ENCODE measurements around the gene ANKRD40. TPM values are rescaled to one million over a fixed set of nuclear protein-coding genes. Genes with fewer than 3 reads are reported as not detected.
A peak's percentile ranks its signal among the peaks of the same experiment; 100 is the strongest.

The ANKRD40 gene
- total RNA-seq, 1 donor from 2014 or later: 53.4 TPM

GRCh38 chr17:50656509-50656908 lies 51.2 kb downstream of the ANKRD40 start:
- no peak overlapping the region for H3K4me2 ChIP-seq
- H4K20me1 ChIP-seq (ENCODE audit: low read depth): no peaks in the 10 kb centered on the region
- H3K4me3 Mint-ChIP-seq: no peak overlapping the region
- H3K4me1 ChIP-seq: peaks cover under 1% of the 10 kb centered on the region
- H3K79me2 ChIP-seq (ENCODE audit: low read depth): no peaks in the 10 kb centered on the region
- no peak overlapping the region for H3K4me3 ChIP-seq
- peaks cover 7% of the 10 kb centered on the region for H3K27me3 Mint-ChIP-seq (ENCODE audit: insufficient read depth, low read depth)
- no peaks in the 10 kb centered on the region for H3K36me3 Mint-ChIP-seq
- H3F3A ChIP-seq (ENCODE audit: low read depth): no peaks in the 10 kb centered on the region
- H3K27me3 ChIP-seq: no peaks in the 10 kb centered on the region
- no peaks in the 10 kb centered on the region for H3K9me3 ChIP-seq (ENCODE audit: low read depth)
- peaks cover 6% of the 10 kb centered on the region for H3K4me1 Mint-ChIP-seq
- no peaks in the 10 kb centered on the region for H3K36me3 ChIP-seq
- H3K9me3 Mint-ChIP-seq: no peaks in the 10 kb centered on the region
- H3K9ac ChIP-seq: no peak overlapping the region
- no peak overlapping the region for H3K27ac ChIP-seq
- no peak overlapping the region for H2AFZ ChIP-seq (replicated peaks)
- TF ChIP-seq EZH2 (IDR thresholded peaks at IDR 0.05) (no peak), EZH2phosphoT487 (IDR thresholded peaks at IDR 0.05) (no peak), CTCF (IDR thresholded peaks at IDR 0.05) (no peak)
- DNase-seq (ENCODE audit: low spot score): no peak
- peak overlapping the region; percentile 46 for H3K27ac Mint-ChIP-seq

- no peaks in the 10 kb centered on the region for H3K4me1 Mint-ChIP-seq
- H3K27ac ChIP-seq: no peak overlapping the region
- no peak for DNase-seq (ENCODE audit: low spot score)
- H3K4me3 ChIP-seq: no peak overlapping the region
- H3K9me3 Mint-ChIP-seq: no peaks in the 10 kb centered on the region
- H3K4me3 Mint-ChIP-seq: no peak overlapping the region
- no peaks in the 10 kb centered on the region for H4K20me1 ChIP-seq (ENCODE audit: low read depth)
- H3K36me3 ChIP-seq: no peaks in the 10 kb centered on the region
- no peaks in the 10 kb centered on the region for H3K27me3 ChIP-seq
- H3K36me3 Mint-ChIP-seq: no peaks in the 10 kb centered on the region
- no peaks in the 10 kb centered on the region for H3K9me3 ChIP-seq (ENCODE audit: low read depth)
- no peak overlapping the region for H2AFZ ChIP-seq (replicated peaks)
- no peaks in the 10 kb centered on the region for H3K4me1 ChIP-seq
- H3K27me3 Mint-ChIP-seq (ENCODE audit: insufficient read depth, low read depth): peaks cover 3% of the 10 kb centered on the region
- TF ChIP-seq CTCF (IDR thresholded peaks at IDR 0.05) (no peak), EZH2 (IDR thresholded peaks at IDR 0.05) (no peak), EZH2phosphoT487 (IDR thresholded peaks at IDR 0.05) (no peak)
- H3K9ac ChIP-seq: no peak overlapping the region
- no peak overlapping the region for H3K27ac Mint-ChIP-seq
- H3K4me2 ChIP-seq: no peak overlapping the region
- H3K79me2 ChIP-seq (ENCODE audit: low read depth): no peaks in the 10 kb centered on the region
- no peaks in the 10 kb centered on the region for H3F3A ChIP-seq (ENCODE audit: low read depth)
These were observed 54.0 kb downstream of the ANKRD40 start for GRCh38 chr17:50653738-50654137.

GRCh38 chr17:50651661-50652060 lies 56.1 kb downstream of the ANKRD40 start:
- Histone ChIP-seq H4K20me1 (ENCODE audit: low read depth) (no peaks in the 10 kb centered on the region), H3K4me1 (no peaks in the 10 kb centered on the region), H3K79me2 (ENCODE audit: low read depth) (no peaks in the 10 kb centered on the region), H3F3A (ENCODE audit: low read depth) (no peaks in the 10 kb centered on the region), H3K9me3 (ENCODE audit: low read depth) (no peaks in the 10 kb centered on the region), H3K4me3 (no peak overlapping the region), H3K27me3 (no peaks in the 10 kb centered on the region), H3K9ac (no peak overlapping the region), H3K36me3 (no peaks in the 10 kb centered on the region), H3K27ac (no peak overlapping the region), H2AFZ (replicated peaks) (no peak overlapping the region), H3K4me2 (no peak overlapping the region)
- Mint-ChIP-seq H3K4me1 (no peaks in the 10 kb centered on the region), H3K4me3 (no peak overlapping the region), H3K27me3 (ENCODE audit: insufficient read depth, low read depth) (peaks cover 4% of the 10 kb centered on the region), H3K9me3 (peaks cover 3% of the 10 kb centered on the region), H3K27ac (no peak overlapping the region), H3K36me3 (no peaks in the 10 kb centered on the region)
- no peak for DNase-seq (ENCODE audit: low spot score)
- TF ChIP-seq EZH2 (IDR thresholded peaks at IDR 0.05): no peak
- TF ChIP-seq CTCF (IDR thresholded peaks at IDR 0.05): no peak
- no peak for TF ChIP-seq EZH2phosphoT487 (IDR thresholded peaks at IDR 0.05)
